GM19328 (cell line): Measurements from ENCODE around the gene NFIA.

Source experiments
- ATAC-seq: cut with Tn5 transposase; IDR thresholded peaks from one replicate; pipeline ENCODE4 v1.9.1; 2021; ENCODE audit warnings: mild to moderate bottlenecking, moderate library complexity; ENCODE audit not compliant: unreplicated experiment

Gene NFIA

DNA sequence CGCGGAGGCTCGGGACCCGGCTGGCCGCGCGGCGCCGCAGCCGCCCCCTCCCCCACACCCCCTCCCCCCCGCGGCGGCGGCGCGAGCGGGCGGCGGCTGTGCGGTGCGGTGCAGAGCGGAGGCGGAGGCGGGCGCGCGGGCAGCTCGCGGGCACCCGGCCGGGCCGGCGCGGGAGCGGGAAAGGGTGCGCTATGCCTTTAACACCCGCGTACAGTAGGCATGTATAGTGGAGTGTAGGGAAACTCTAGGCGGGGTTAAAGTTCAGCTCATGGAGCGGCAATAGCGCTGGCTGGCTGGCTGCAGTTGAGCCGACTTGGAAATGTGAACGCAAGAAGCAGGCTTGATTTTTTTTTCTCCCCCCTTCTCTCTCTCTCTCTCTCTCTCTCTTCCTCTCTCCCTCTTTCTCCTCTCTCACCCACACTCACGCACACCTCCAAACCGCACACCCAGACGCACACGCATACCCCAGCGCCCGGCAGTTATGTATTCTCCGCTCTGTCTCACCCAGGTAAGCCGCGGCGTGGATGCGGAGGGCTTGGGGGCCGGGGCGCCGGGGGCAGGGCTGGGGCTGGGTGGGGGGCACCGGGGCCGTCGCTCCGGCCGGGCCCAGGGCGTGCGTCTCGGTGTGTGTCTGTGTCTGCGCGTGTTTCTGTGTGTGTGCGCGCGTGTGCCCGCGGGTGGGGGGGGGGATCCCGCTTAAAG is at the start of gene NFIA:
Gene NFIA, plus strand, starts transcription at position 251 of the 702 bp plus-strand sequence.
- ATAC-seq, result no peak

- ATAC-seq, result no peak
Observed at GRCh38 chr1:61035880-61036279, 46.5 kb upstream of the NFIA start.

DNA sequence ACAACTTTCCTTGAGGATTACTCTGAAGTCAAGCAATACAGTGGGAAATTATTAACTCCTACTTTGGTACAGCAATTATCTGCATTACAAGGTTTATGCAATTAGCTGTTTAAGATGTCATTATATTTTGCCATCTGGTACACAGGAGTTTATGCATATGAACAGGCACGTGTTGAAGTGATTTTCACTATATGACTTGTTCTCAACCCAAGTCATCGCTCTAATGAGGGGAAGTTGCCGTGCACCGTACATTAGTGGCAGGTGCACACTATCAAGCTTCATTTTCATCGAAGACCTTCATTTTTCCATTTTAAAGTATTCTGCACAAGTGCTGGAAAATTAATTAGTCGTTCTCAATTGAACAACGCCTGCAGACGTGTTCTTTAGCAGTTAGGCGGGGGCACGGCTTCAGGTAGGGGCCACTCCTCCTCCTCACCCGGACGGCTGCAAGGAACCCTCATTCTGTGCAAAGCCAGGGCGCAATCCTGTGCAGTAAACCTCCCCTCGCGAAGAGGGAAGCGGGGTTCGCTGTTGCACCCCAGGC is 39.8 kb upstream of the NFIA start:
- no peak for ATAC-seq

GRCh38 chr1:61043010-61043820 is 39.1 kb upstream of the NFIA start:
- no peak for ATAC-seq

DNA sequence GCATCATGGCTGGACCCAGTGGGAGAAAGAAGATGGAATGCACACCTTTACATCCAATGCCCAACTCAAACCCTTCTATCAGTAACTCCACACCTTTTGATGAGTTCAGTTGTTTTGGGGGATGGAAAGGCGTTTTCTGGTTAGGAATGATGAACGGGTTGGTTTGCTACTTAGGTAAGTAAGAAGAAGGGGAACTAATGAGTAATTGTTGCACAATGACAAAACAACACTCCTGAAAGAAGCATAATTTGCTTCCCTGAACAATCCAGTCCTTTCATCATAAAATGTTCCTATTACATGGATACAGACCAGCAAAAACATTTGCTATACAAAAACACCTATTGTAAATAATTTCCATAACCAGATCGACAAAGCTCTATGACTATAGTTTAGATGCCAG is 35.9 kb upstream of the NFIA start:
- no peak for ATAC-seq

- ATAC-seq, result no peak
Observed at GRCh38 chr1:61047061-61047460, 35.3 kb upstream of the NFIA start.

DNA sequence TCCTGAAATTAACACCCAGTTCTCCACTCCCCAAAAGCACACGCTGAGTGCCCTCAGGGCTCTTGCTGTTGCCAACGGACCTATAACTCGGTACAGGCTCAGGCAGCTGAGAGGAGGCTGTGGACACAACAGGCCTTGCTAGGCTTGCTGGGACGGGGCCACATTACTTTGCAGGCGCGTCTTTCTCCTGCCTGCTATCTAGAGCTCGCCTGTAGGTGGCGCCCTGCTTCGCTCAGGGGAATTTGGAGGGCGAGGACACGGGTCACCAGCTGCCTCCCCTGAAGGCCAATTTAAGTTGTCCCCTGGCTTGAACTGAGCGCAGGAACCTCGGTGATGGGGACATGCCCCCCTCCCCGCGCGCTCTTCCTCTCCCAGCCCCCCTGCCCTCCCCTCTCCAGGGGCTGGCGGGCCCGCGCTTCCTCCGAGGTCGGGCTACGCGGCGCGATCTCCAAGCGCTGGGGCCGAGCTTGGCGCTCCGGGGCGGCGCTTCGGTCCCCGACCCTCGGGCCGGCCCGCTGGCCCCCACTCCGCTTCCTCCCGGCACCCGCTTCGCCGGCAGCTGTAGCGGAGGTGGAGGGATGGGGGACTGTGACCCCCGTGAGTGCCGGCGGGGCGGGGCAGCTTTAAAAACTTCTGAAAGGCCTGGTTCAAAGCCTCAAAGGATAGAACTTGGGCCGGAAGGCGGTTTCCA is 32.4 kb upstream of the NFIA start:
- peak; percentile 66 for ATAC-seq

GRCh38 chr1:61050541-61051442 is 31.6 kb upstream of the NFIA start:
- ATAC-seq, result no peak

DNA sequence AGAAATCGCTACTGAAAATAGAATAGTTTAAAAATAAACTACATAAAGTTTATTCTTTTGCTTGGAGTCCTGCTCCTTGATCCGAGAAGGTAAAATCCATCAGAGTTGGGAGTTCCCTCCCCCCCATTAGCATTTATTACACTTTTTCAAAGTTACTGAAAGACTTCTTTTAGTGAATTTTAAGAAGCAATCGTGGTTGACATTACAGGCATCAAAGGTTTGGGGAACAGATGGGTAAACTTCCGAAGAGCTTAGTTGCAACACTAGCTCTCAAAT is 31.0 kb upstream of the NFIA start:
- ATAC-seq, result no peak

GRCh38 chr1:61051719-61052394 is 30.5 kb upstream of the NFIA start:
- no peak for ATAC-seq

GRCh38 chr1:61052395-61053225 is 29.8 kb upstream of the NFIA start:
- no peak for ATAC-seq

GRCh38 chr1:61053226-61053711 is 29.1 kb upstream of the NFIA start:
- ATAC-seq, result no peak

GRCh38 chr1:61053712-61054600 is 28.4 kb upstream of the NFIA start:
- ATAC-seq, result no peak

DNA sequence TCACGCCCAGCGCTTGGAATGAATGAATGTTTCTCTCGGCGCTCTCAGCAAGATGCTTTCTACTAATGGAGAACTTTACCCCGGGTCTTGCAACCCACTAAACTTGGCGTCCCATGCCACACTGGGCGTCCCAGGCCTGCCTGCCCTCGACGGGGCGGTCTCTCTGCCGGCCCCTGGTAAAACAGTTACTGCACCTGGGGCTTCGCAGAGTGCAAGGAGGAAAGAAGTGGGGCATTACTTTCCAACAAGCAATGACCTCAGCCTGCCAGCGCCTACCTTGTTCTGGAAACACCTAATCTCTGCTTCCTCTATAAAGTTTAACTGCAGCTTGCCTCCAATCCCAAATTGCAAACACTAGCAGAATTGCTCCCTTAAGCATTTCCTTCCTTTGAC is 27.8 kb upstream of the NFIA start:
- ATAC-seq, result no peak

DNA sequence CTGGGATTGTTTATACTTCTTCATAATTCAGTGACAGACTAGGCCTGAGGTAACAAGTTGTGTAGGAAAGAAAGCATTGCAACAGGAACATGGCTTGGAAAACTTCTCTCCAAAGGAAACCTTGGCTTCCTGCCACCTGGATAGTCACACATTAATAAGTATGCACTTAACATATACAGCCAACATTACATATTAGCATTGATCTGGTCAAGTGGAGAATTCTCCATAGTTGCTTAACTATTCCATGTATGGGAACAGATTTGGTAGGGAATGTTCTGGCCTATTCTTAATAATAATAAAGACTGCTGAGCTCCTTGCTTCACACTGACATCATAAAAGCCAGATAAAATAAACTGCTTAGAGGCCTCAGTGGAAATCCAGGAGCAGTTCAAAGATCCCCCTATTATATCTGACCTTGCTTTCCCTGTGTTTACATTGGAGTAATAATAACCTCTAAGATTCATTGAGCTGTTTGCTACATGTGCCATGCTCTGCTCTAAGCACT is 27.2 kb upstream of the NFIA start:
- no peak for ATAC-seq

GRCh38 chr1:61056196-61056572 is 26.2 kb upstream of the NFIA start:
- ATAC-seq, result no peak

GRCh38 chr1:61056573-61057439 is 25.6 kb upstream of the NFIA start:
- ATAC-seq, result no peak
